Activated CD8-positive, alpha-beta T cell treated with anti-CD3 and anti-CD28 coated beads for 36 hours (primary cell): ENCODE data around the gene VPS25. TPM values are rescaled to one million over a fixed set of nuclear protein-coding genes. Genes with fewer than 3 reads are reported as not detected.

Experiments
- ATAC-seq: fragments of 200-7000 bp; cut with Tn5 transposase; one replicate; pipeline ENCODE4 v1.10.0; 2021; ENCODE audit warnings: mild to moderate bottlenecking, moderate library complexity
- CTCF ChIA-PET: fragments of 350-600 bp; sonication (Branson Sonifier 250); formaldehyde crosslinking; loops from one replicate; lab custom pipeline; 2021; ENCODE audit warnings: antibody characterized with exemption; lab: Charles Lee
- POLR2A ChIA-PET: fragments of 350-600 bp; sonication (Branson Sonifier 250); formaldehyde crosslinking; loops from one replicate; lab custom pipeline; 2021; ENCODE audit warnings: antibody characterized with exemption; lab: Charles Lee
- DNase-seq: peaks from one replicate; pipeline ENCODE4 v3.0.0-alpha.2; 2020
- H3K27ac Mint-ChIP-seq: one replicate; pipeline ENCODE4 v1.8.0; 2021; ENCODE audit warnings: mild to moderate bottlenecking, mixed read lengths
- H3K27me3 Mint-ChIP-seq: one replicate; pipeline ENCODE4 v1.8.0; 2021; ENCODE audit warnings: mixed read lengths
- H3K36me3 Mint-ChIP-seq: one replicate; pipeline ENCODE4 v1.8.0; 2021; ENCODE audit warnings: low read depth, mixed read lengths
- H3K4me1 Mint-ChIP-seq: one replicate; pipeline ENCODE4 v1.8.0; 2021; ENCODE audit warnings: low read depth, mixed read lengths
- H3K4me3 Mint-ChIP-seq: one replicate; pipeline ENCODE4 v1.8.0; 2021; ENCODE audit warnings: mild to moderate bottlenecking, moderate library complexity, mixed read lengths
- H3K9me3 Mint-ChIP-seq: one replicate; pipeline ENCODE4 v1.8.0; 2021; ENCODE audit warnings: mixed read lengths
- CTCF ChIP-seq: fragments of 200-600 bp; IDR thresholded peaks from one replicate; pipeline ENCODE4 v1.8.0; 2022; ENCODE audit warnings: antibody characterized with exemption, mild to moderate bottlenecking
- intact Hi-C: fragments of 100-400 bp; cut with micrococcal nuclease; formaldehyde crosslinking; loops from one replicate; pipeline ENCODE4 v1.10.0; 2022
- total RNA-seq, 2 experiments: library from RNA; stranded (reverse); gene quantifications; one replicate each; pipeline ENCODE4 v1.2.3, GENCODE V29; 2021

Gene VPS25
- total RNA-seq, 2 experiments from 2014 or later, result 63.4 to 67.2 TPM

DNA sequence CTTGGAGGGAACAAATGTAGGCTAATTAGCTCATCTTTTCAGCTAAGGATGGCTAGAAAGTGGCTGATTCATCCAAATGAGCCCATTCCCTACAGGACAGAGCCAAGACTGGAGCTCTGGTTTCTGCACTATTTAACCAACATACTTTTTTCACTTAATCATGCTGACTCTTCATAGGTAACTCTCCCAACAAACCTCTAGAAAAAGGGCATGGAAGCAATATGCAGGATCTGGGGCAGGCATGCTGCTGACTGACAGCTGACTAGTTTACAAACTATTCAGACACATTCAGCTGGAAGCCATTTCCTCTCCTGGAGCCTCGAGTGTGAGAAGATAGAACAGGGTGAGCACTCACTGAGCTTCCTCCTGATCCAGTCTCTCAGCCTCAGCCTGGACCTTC, 44.6 kb downstream of the VPS25 start:
- no peaks in the 10 kb centered on the region for H3K27me3 Mint-ChIP-seq
- no peak overlapping the region for H3K27ac Mint-ChIP-seq
- ATAC-seq (no peak), DNase-seq (no peak)
- CTCF ChIA-PET, result interaction anchor here (0.7 to 5.1 kb wide), 9 partner anchors 12 to 134 kb away, joined by 3 to 36 read pairs (median 5); partner anchors contain the start of gene VPS25
- peaks cover 52% of the 10 kb centered on the region for H3K36me3 Mint-ChIP-seq
- H3K4me1 Mint-ChIP-seq, result peaks cover 23% of the 10 kb centered on the region
- no peak overlapping the region for H3K4me3 Mint-ChIP-seq
- TF ChIP-seq CTCF, result no peak
- POLR2A ChIA-PET, result interaction anchor here (0.8 to 1.3 kb wide), 4 partner anchors 11 to 44 kb away, joined by 3 to 10 read pairs (median 3); partner anchors contain the start of gene PSME3
- H3K9me3 Mint-ChIP-seq, result no peaks in the 10 kb centered on the region
- intact Hi-C loops, result no loop called here

GRCh38 chr17:42818379-42818778, 45.1 kb downstream of the VPS25 start:
- Mint-ChIP-seq H3K4me3 (no peak overlapping the region), H3K4me1 (peaks cover 24% of the 10 kb centered on the region), H3K36me3 (peaks cover 52% of the 10 kb centered on the region), H3K9me3 (no peaks in the 10 kb centered on the region), H3K27ac (no peak overlapping the region), H3K27me3 (no peaks in the 10 kb centered on the region)
- TF ChIP-seq CTCF, result no peak
- ChIA-PET CTCF (interaction anchor here (0.7 to 5.1 kb wide), 8 partner anchors 13 to 134 kb away, joined by 3 to 36 read pairs (median 5); partner anchors contain the start of gene VPS25), POLR2A (interaction anchor here (1.0 to 1.4 kb wide), 5 partner anchors 14 to 549 kb away, joined by 3 to 10 read pairs (median 3); partner anchors contain the start of gene PSME3)
- ATAC-seq (no peak), DNase-seq (no peak)
- intact Hi-C loops, result no loop called here

DNA sequence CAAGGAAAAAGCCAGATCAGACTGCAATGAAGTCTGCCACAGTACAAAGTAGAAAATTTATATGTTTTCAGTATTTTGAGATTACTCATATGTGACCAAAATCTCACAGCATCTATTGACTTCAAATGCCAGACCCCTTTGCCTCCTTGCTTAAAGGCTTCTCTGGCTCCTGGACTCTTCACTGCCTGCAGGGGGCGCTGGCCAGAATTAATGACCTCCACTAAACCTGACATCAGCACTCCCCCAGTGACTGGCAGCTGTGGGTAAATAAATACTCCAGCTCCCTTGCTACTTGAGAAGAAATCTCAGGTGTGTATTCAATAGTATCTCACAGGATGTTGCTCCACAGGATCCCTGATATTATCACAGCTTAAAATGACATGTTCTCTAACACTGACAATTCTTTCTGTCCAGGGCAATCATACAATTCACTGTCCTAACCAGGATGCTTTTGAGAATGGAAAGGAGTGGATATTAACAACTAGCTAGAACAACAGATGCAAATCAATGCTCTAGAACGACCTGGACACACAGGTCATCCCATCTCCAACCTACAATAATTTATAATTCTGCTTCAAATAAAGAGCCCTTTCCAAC, 46.8 kb downstream of the VPS25 start:
- peak; percentile 50 for ATAC-seq
- peak; percentile 90 for DNase-seq
- Mint-ChIP-seq H3K27ac (peak overlapping the region; percentile 41), H3K4me3 (no peak overlapping the region), H3K36me3 (peaks cover 44% of the 10 kb centered on the region), H3K9me3 (no peaks in the 10 kb centered on the region), H3K27me3 (no peaks in the 10 kb centered on the region), H3K4me1 (peaks cover 34% of the 10 kb centered on the region)
- CTCF ChIA-PET, result interaction anchor here (0.5 to 5.1 kb wide), 28 partner anchors 8 to 250 kb away, joined by 3 to 36 read pairs (median 4); partner anchors contain the start of genes CNTD1, COA3, PSME3 and RPL27
- POLR2A ChIA-PET, result interaction anchor here (1.1 to 1.4 kb wide), 3 partner anchors 14 to 31 kb away, joined by 3 to 4 read pairs (median 3); partner anchors contain the start of gene AOC2
- peak; percentile 82 for TF ChIP-seq CTCF
- intact Hi-C loops, result no loop called here

DNA sequence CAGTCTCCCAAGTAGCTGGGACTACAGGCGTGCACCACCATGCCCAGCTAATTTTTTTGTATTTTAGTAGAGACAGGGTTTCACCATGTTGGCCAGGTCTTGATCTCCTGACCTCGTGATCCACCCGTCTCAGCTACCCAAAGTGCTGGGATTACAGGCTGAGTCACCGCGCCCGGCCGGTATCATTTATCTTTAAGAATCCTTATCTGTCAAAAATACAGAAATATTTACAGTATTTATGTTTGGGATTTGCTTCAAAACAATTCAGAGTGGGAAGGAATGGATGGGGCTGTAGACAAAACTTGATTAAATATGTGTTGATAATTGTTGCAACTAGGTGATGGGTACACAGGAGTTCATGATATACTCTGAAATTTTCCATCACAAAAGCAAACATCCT, 47.9 kb downstream of the VPS25 start:
- CTCF ChIA-PET, result interaction anchor here (1.2 to 5.1 kb wide), 9 partner anchors 10 to 242 kb away, joined by 3 to 36 read pairs (median 7); partner anchors contain the start of genes CNTD1, COA3, PSME3 and RPL27
- TF ChIP-seq CTCF, result no peak

GRCh38 chr17:42827472-42827871, 54.2 kb downstream of the VPS25 start:
- no peak for TF ChIP-seq CTCF
- Mint-ChIP-seq H3K36me3 (peaks cover 1% of the 10 kb centered on the region), H3K4me3 (no peak overlapping the region), H3K27ac (no peak overlapping the region), H3K9me3 (no peaks in the 10 kb centered on the region), H3K4me1 (peaks cover 25% of the 10 kb centered on the region), H3K27me3 (no peaks in the 10 kb centered on the region)
- DNase-seq, result no peak
- intact Hi-C loops, result no loop called here
- no peak for ATAC-seq
- POLR2A ChIA-PET, result no interaction called here
- CTCF ChIA-PET, result interaction anchor here (1.0 kb wide), 1 partner anchor 101 kb away, joined by 3 read pairs; no protein-coding TSS in a partner anchor

More for the DNA sequence above, 47.9 kb downstream of the VPS25 start:
- Mint-ChIP-seq H3K27ac (peak overlapping the region; percentile 27), H3K4me3 (no peak overlapping the region), H3K27me3 (no peaks in the 10 kb centered on the region), H3K36me3 (peaks cover 35% of the 10 kb centered on the region), H3K9me3 (no peaks in the 10 kb centered on the region), H3K4me1 (peaks cover 36% of the 10 kb centered on the region)
- intact Hi-C loops, result no loop called here
- DNase-seq, result no peak
- ATAC-seq, result no peak
- POLR2A ChIA-PET, result interaction anchor here (1.0 kb wide), 1 partner anchor 47 kb away, joined by 3 read pairs; no protein-coding TSS in a partner anchor
